ENCODE measurements around the gene ZNF532. TPM values are rescaled to one million over a fixed set of nuclear protein-coding genes. Genes with fewer than 3 reads are reported as not detected.

Gene ZNF532
- total and polyA plus RNA-seq, 9 of the 15 experiments (the other 6 are each of a cell fraction or from before 2014, with no cell fraction given): 0.42 TPM; not detected in 8

- Histone ChIP-seq H3K4me3 (no peak overlapping the region), H3K4me1 (replicated peaks in 1 of 2; ENCODE audit: control insufficient read depth in 2 of 2, insufficient read depth in 2 of 2, low read length in 2 of 2) (no peaks in the 10 kb centered on the region), H3K9ac (ENCODE audit: insufficient read depth in 1 of 2, low read depth in 2 of 2, low read length in 2 of 2) (no peak overlapping the region), H3K9me1 (ENCODE audit: control insufficient read depth, insufficient read depth, low read length) (peaks cover 2% of the 10 kb centered on the region), H4K20me1 (replicated peaks; ENCODE audit: control insufficient read depth, insufficient read depth, low read length) (no peaks in the 10 kb centered on the region), H3K4me2 (ENCODE audit: insufficient read depth, low read length) (no peak overlapping the region), H3K27me3 (ENCODE audit: control insufficient read depth in 2 of 2, insufficient read depth in 2 of 2, low read length in 2 of 2) (peaks cover 2 to 26% of the 10 kb centered on the region in 2 experiments; a peak in 4 of 5 replicates), H3K36me3 (ENCODE audit: control insufficient read depth, insufficient read depth, low read length) (no peaks in the 10 kb centered on the region), H3K9me3 (replicated peaks; ENCODE audit: control insufficient read depth, insufficient read depth, low read depth, low read length) (no peaks in the 10 kb centered on the region), H3K79me2 (ENCODE audit: control insufficient read depth, insufficient read depth, low read length) (no peaks in the 10 kb centered on the region), H2AFZ (ENCODE audit: low read depth, low read length) (no peak overlapping the region), H3K27ac (ENCODE audit: extremely low read depth, low read depth, low read length) (no peak overlapping the region)
- DNase-seq (ENCODE audit: extremely low read depth in 1 of 4, low spot score in 3 of 4) (no peak), ATAC-seq (no peak), FAIRE-seq (no peak)
- CTCF ChIA-PET (ENCODE audit: low intra/inter-chr PET ratio): no interaction called here
- intact Hi-C loops (cut with micrococcal nuclease) (no loop called here), in situ Hi-C loops (cut with MboI) (no loop called here)
- WGBS (ENCODE audit: insufficient coverage, low coverage, missing lambda C conversion rate): under 1% methylated on average over 13 of the region's 14 CpGs
- POLR2A ChIA-PET: no interaction called here
- no TSS peak for BruUV-seq (replicated peaks)
- TF ChIP-seq SP1 (CRISPR knock-in tag; IDR thresholded peaks at IDR 0.05): no peak
- TF ChIP-seq ZNF407 (IDR thresholded peaks at IDR 0.05; ENCODE audit: low read depth): no peak
- no peak for TF ChIP-seq ZNF512 (tag; IDR thresholded peaks at IDR 0.05)
- TF ChIP-seq HNRNPLL (IDR thresholded peaks at IDR 0.05; ENCODE audit: low read depth, low read length, poor library complexity, severe bottlenecking): no peak
- TF ChIP-seq CREBBP (IDR thresholded peaks at IDR 0.05; ENCODE audit: low read depth, low read length): no peak
- no peak for TF ChIP-seq CSDE1 (IDR thresholded peaks at IDR 0.05)
- TF ChIP-seq THRAP3 (IDR thresholded peaks at IDR 0.05; ENCODE audit: borderline replicate concordance): no peak
- TF ChIP-seq PHF20 (IDR thresholded peaks at IDR 0.05; ENCODE audit: partially characterized antibody): no peak
- no peak for TF ChIP-seq ZNF785 (CRISPR knock-in tag; IDR thresholded peaks at IDR 0.05)
- TF ChIP-seq NFIX (CRISPR knock-in tag; IDR thresholded peaks at IDR 0.05; ENCODE audit: low read depth): no peak
- no peak for TF ChIP-seq ZBTB7A (IDR thresholded peaks at IDR 0.05; ENCODE audit: borderline replicate concordance, control insufficient read depth, low read depth, low read length)
These were observed 106.5 kb downstream of the ZNF532 start for GRCh38 chr18:58970943-58971790.
